ENCODE measurements around the gene PDIA6.

PDIA6 gene

GRCh38 chr2:10812362-10813162 is at the start of gene PDIA6:
Gene PDIA6, minus strand, starts transcription at chr2:10812785. Its CDS starts 89 bp downstream, at chr2:10812696.
- DNase-seq: peak; percentile 95

GRCh38 chr2:10862330-10862729 is 49.7 kb upstream of the PDIA6 start:
- DNase-seq: no peak

GRCh38 chr2:10861765-10862164 is 49.2 kb upstream of the PDIA6 start:
- DNase-seq: no peak

GRCh38 chr2:10860814-10861325 is 48.3 kb upstream of the PDIA6 start:
- DNase-seq: no peak

- DNase-seq: no peak
Observed at GRCh38 chr2:10860081-10860813, 47.7 kb upstream of the PDIA6 start.

- no peak for DNase-seq
Observed at GRCh38 chr2:10859278-10859677, 46.7 kb upstream of the PDIA6 start.

GRCh38 chr2:10848541-10848940 is 36.0 kb upstream of the PDIA6 start:
- DNase-seq: no peak

GRCh38 chr2:10847008-10847407 is 34.4 kb upstream of the PDIA6 start:
- DNase-seq: no peak

GRCh38 chr2:10846110-10846861 is 33.7 kb upstream of the PDIA6 start:
- DNase-seq: no peak

- no peak for DNase-seq
Observed at GRCh38 chr2:10845640-10846039, 33.1 kb upstream of the PDIA6 start.

- DNase-seq: no peak
Observed at GRCh38 chr2:10844097-10844496, 31.5 kb upstream of the PDIA6 start.

- no peak for DNase-seq
Observed at GRCh38 chr2:10842506-10842905, 29.9 kb upstream of the PDIA6 start.

- no peak for DNase-seq
Observed at GRCh38 chr2:10841547-10842219, 29.1 kb upstream of the PDIA6 start.

- DNase-seq: no peak
Observed at GRCh38 chr2:10839813-10840212, 27.2 kb upstream of the PDIA6 start.

GRCh38 chr2:10838734-10839133 is 26.1 kb upstream of the PDIA6 start:
- DNase-seq: no peak

- no peak for DNase-seq
Observed at GRCh38 chr2:10837298-10838266, 25.0 kb upstream of the PDIA6 start.

GRCh38 chr2:10835052-10835970 is 22.7 kb upstream of the PDIA6 start:
- peak; percentile 48 for DNase-seq

GRCh38 chr2:10834068-10834655 is 21.6 kb upstream of the PDIA6 start:
- DNase-seq: no peak

GRCh38 chr2:10833021-10833420 is 20.4 kb upstream of the PDIA6 start:
- DNase-seq: no peak

Data from CD4-positive, alpha-beta T cell treated with Interleukin-4 for 4 hours (primary cell).